Colonic mucosa (tissue), 4 donors: ENCODE data around the gene WNK2. TPM values are rescaled to one million over a fixed set of nuclear protein-coding genes. Genes with fewer than 3 reads are reported as not detected.

Experiments used
- DNase-seq: peaks from one replicate; pipeline ENCODE4 v3.0.0-alpha.2; 2020
- H3K27ac ChIP-seq: fragments of 200-600 bp; one replicate; pipeline ENCODE4 v1.8.0; 2021
- H3K27me3 ChIP-seq: fragments of 200-600 bp; one replicate; pipeline ENCODE4 v1.8.0; 2021
- H3K36me3 ChIP-seq: fragments of 200-600 bp; one replicate; pipeline ENCODE4 v1.8.0; 2021
- H3K4me1 ChIP-seq: fragments of 200-600 bp; one replicate; pipeline ENCODE4 v1.8.0; 2021; ENCODE audit warnings: mild to moderate bottlenecking
- H3K4me3 ChIP-seq: fragments of 200-600 bp; one replicate; pipeline ENCODE4 v1.8.0; 2021
- H3K9ac ChIP-seq, 2 donors: one replicate each; pipeline ENCODE4 v1.7.0; 2013; ENCODE audit warnings: control low read depth in 2 of 2, low read depth in 2 of 2, low read length in 2 of 2
- H3K9me3 ChIP-seq: fragments of 200-600 bp; one replicate; pipeline ENCODE4 v1.8.0; 2021
- intact Hi-C: fragments of 100-400 bp; cut with DNase I; formaldehyde crosslinking; loops from one replicate; pipeline ENCODE4 v1.14.1; 2022
- total RNA-seq, 2 donors: library from RNA; stranded (reverse); fragmentation: NEBNext Ultra II Directional in 1 of 2; extraction: Animal tissue kit (Norgen Biotek cat#: 25700) in 1 of 2; gene quantifications; one replicate each; pipeline ENCODE4 v1.2.1, GENCODE V29; 2021
- TF ChIP-seq, protein P1 (sequence below): fragments of 200-600 bp; IDR thresholded peaks from one replicate; pipeline ENCODE4 v1.8.0; 2022; ENCODE audit warnings: antibody characterized with exemption, mild to moderate bottlenecking
- donor health status: healthy.
- donor health status: DM: no; HTN: no; CAD: no.
- donor health status: DM: no; HTN: no; CAD: no.

The WNK2 gene
- total RNA-seq, 2 donors from 2014 or later = 161 to 238 TPM

DNA sequence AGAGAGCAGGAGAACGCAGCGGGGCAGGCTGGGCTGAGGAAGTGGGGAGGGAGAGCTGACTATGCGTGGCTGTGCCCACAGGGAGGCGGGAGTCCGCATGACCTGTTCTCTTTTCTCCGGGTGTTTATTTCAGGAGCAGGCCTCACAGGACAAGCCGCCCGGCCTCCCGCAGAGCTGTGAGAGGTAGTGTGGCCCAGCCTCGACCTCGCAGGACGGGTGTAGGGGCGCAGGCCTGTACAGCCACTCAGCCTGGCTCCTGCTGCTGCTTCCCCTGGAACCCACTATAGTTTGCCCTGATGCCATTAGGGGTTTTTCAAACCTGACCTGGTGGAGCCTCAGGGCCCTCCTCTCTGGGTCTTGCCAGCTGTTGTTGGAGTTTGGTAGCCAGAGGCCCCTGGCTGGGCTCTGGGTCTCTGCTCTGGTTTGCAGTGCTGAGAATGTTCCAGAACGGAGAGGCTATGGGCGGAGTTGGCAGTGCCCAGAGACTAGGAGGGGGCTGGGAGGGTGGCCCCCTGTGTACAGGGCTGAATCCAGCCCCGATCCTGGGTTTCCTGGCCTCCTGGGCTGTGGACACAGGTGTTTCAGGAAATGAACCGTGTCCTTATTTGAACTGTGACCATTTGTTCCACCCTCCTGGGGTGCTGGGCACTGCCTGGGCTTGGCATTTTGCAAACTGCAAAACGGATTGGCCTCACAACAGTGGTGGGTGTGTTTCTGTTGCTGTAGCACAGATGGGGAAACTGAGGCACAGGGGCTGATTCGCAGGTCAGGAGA is 78.8 kb downstream of the WNK2 start:
- Histone ChIP-seq H3K27ac (no peak overlapping the region), H3K9me3 (no peaks in the 10 kb centered on the region), H3K9ac (peak overlapping the region in 1 of 2 donors; percentile 7), H3K27me3 (no peaks in the 10 kb centered on the region), H3K36me3 (no peaks in the 10 kb centered on the region), H3K4me3 (no peak overlapping the region), H3K4me1 (peaks cover under 1% of the 10 kb centered on the region)
- peak; percentile 38 for DNase-seq
- TF ChIP-seq, protein P1, sequence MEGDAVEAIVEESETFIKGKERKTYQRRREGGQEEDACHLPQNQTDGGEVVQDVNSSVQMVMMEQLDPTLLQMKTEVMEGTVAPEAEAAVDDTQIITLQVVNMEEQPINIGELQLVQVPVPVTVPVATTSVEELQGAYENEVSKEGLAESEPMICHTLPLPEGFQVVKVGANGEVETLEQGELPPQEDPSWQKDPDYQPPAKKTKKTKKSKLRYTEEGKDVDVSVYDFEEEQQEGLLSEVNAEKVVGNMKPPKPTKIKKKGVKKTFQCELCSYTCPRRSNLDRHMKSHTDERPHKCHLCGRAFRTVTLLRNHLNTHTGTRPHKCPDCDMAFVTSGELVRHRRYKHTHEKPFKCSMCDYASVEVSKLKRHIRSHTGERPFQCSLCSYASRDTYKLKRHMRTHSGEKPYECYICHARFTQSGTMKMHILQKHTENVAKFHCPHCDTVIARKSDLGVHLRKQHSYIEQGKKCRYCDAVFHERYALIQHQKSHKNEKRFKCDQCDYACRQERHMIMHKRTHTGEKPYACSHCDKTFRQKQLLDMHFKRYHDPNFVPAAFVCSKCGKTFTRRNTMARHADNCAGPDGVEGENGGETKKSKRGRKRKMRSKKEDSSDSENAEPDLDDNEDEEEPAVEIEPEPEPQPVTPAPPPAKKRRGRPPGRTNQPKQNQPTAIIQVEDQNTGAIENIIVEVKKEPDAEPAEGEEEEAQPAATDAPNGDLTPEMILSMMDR = no peak
- intact Hi-C loops = no loop called here

DNA sequence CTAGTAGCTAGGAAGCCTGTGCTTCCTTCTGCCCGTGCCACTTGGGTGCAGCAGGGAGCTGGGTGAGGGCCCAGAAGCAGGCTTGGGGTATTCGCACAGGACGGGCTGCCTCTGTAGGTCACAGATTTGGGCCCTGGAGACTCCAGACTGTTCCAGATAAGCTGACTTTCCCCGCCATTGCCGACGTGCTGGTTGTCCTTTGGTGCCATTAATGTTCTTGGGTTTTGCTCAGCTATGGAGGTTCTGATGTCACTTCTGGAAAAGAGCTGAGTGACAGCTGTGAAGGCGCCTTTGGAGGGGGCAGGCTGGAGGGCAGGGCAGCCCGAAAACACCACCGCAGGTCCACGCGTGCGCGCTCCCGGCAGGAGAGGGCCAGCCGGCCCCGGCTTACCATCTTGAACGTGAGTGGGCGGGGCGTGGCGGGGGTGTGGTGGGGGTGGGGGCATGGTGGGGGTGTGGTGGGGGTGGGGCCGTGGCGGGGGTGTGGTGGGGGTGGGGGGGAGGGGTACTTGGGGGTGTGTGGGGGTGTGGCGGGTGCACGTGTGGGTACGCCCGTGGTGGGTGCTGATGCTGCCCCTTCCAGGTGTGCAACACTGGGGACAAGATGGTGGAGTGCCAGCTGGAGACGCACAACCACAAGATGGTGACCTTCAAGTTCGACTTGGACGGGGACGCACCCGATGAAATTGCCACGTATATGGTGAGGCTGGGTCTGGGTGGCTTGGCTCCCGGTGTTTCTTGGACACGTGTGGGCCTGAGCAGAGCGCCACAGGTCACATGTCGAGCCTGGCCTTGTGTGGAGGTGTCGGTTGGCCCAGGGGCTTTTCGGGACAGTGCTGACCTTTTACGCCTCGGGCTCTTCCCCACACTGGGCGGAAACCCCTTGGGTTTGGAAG is 79.6 kb downstream of the WNK2 start:
- intact Hi-C loops = no loop called here
- no peaks in the 10 kb centered on the region for H3K9me3 ChIP-seq
- no peaks in the 10 kb centered on the region for H3K27me3 ChIP-seq
- TF ChIP-seq, protein P1 = no peak
- H3K4me3 ChIP-seq = no peak overlapping the region
- peaks cover 8% of the 10 kb centered on the region for H3K4me1 ChIP-seq
- H3K27ac ChIP-seq = no peak overlapping the region
- no peaks in the 10 kb centered on the region for H3K36me3 ChIP-seq
- peak; percentile 17 for DNase-seq
- no peak overlapping the region for H3K9ac ChIP-seq

DNA sequence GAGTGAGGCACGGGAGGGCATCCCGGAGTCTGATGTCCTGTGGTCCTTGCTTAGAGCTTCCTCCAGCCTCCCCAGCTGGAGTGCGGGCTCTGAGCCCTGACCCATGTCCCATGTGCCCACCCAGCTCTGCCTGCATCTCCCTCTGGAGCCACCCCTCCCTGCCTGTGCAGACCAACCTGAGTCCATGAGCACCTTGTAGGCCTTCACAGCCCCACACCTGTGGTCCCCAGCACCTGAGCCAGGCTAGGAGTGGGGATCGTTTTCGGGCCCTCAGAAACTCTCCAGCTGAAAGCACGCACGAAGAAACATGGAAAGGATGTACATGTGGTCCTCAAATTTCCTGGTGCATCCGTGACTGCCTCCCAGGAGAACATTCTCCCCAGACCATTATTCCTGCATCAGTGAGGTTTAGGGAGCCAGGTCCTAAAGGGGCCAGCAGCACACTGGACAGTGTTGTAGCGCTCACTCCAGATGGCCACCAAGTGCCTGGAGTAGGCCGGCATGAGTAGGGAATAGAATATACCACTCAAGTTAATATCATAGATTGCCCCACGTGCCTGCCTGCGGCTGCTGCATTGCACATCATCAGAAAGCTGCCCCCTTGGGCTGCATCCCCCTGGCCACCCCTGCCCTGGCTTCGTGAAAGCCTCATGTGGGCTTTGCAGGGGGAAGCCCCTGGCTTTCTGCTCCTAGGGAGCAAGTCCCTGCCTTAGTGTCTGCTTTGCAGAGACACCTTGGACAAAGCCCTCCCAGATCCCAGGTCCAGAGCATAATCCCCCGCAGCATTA is 80.6 kb downstream of the WNK2 start:
- H3K9me3 ChIP-seq = no peaks in the 10 kb centered on the region
- no peaks in the 10 kb centered on the region for H3K27me3 ChIP-seq
- peaks cover 8% of the 10 kb centered on the region for H3K4me1 ChIP-seq
- H3K9ac ChIP-seq = no peak overlapping the region
- TF ChIP-seq, protein P1 = no peak
- no peaks in the 10 kb centered on the region for H3K36me3 ChIP-seq
- intact Hi-C loops = no loop called here
- H3K4me3 ChIP-seq = no peak overlapping the region
- no peak overlapping the region for H3K27ac ChIP-seq
- DNase-seq = peak; percentile 15

DNA sequence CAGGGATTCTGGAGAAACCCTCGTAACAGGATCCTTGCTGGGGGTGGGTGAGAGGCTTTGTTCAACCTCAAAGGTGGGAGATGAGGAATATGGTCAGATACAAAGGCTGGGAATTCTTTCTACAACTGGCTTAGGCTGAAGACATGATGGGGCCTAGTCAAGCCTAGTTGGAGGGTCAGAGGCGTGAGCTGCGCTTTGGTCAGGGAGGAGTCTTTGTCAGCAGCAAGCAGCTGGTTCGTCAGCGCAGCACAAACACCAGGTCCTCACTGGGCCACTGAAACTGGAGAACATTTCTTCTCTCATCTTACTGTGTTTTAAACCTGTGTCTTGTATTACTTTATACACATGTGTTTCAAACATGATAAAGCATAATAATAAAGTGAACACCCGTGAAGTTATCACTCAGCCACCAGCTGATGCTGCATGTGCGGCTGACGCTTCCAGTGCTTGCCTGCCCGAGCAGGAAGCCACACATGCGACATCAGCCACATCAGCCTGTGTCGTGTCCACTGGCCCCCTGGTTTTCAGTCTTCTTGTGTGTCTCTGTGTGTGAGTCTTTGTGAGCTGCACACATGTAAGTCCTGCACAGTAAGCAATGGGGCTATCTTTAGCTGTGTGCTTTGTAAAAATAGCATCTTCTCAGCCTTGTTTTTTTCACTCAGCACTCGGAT is 81.5 kb downstream of the WNK2 start:
- Histone ChIP-seq H3K36me3 (no peaks in the 10 kb centered on the region), H3K9me3 (no peaks in the 10 kb centered on the region), H3K4me3 (no peak overlapping the region), H3K27ac (no peak overlapping the region), H3K4me1 (peaks cover 8% of the 10 kb centered on the region), H3K9ac (no peak overlapping the region), H3K27me3 (no peaks in the 10 kb centered on the region)
- TF ChIP-seq, protein P1 = no peak
- peak; percentile 12 for DNase-seq
- intact Hi-C loops = no loop called here

DNA sequence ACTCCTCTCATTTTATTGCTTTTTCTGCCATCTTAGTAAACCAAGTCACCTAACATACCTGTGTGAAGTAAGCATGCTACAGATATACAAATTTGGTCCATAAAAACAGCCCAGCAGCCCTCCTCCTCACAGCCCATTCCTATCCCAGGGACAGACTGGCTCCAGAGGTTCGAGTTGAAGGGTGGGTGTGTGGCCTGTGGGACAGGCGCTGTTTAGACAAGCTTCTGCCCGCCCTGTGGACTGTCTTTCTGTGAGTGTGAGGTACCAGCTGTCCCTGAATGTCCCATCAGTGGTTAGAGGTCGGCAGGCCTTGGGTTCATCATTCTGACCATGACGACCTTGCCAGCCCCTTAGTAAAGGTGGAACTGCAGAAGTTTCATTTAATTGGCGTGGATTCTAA is 82.0 kb downstream of the WNK2 start:
- H3K9me3 ChIP-seq = no peaks in the 10 kb centered on the region
- peaks cover 8% of the 10 kb centered on the region for H3K4me1 ChIP-seq
- no peak overlapping the region for H3K9ac ChIP-seq
- H3K27me3 ChIP-seq = no peaks in the 10 kb centered on the region
- no peak overlapping the region for H3K27ac ChIP-seq
- peak; percentile 18 for DNase-seq
- TF ChIP-seq, protein P1 = no peak
- intact Hi-C loops = no loop called here
- no peaks in the 10 kb centered on the region for H3K36me3 ChIP-seq
- no peak overlapping the region for H3K4me3 ChIP-seq
